Measurements from ENCODE around the gene SMARCD1. TPM values are rescaled to one million over a fixed set of nuclear protein-coding genes. Genes with fewer than 3 reads are reported as not detected.
A peak's percentile ranks its signal among the peaks of the same experiment; 100 is the strongest.

SMARCD1 gene
- polyA plus RNA-seq (ENCODE audit: insufficient read length) = 209 TPM
- long read RNA-seq, donor 1, transcript SMARCD1-202 (13 exons, 3,658 nt) = major isoform, 11 of 36 reads
- long read RNA-seq, donor 1, partial matches to known transcripts = 20 of 36 reads
- long read RNA-seq, donor 1, other reads (novel, unspliced or antisense) = 0 of 36 reads
- long read RNA-seq, donor 2, transcript SMARCD1-202 (13 exons, 3,658 nt) = major isoform, 10 of 28 reads
- long read RNA-seq, donor 2, transcript SMARCD1-204 (4 exons, 587 nt) = minor isoform, 5 of 28 reads
- long read RNA-seq, donor 2, partial matches to known transcripts = 9 of 28 reads
- long read RNA-seq, donor 2, other reads (novel, unspliced or antisense) = 0 of 28 reads
- long read RNA-seq, donor 3, transcript SMARCD1-202 (13 exons, 3,658 nt) = major isoform, 8 of 23 reads
- long read RNA-seq, donor 3, partial matches to known transcripts = 14 of 23 reads
- long read RNA-seq, donor 3, other reads (novel, unspliced or antisense) = 0 of 23 reads
- long read RNA-seq, donor 4, partial matches to known transcripts = 5 of 7 reads
- long read RNA-seq, donor 4, other reads (novel, unspliced or antisense) = 0 of 7 reads
- long read RNA-seq, donor 5, transcript SMARCD1-202 (13 exons, 3,658 nt) = major isoform, 16 of 18 reads
- long read RNA-seq, donor 5, partial matches to known transcripts = 0 of 18 reads
- long read RNA-seq, donor 5, other reads (novel, unspliced or antisense) = 0 of 18 reads
- long read RNA-seq, donor 6, partial matches to known transcripts = 35 of 40 reads
- long read RNA-seq, donor 6, other reads (novel, unspliced or antisense) = 0 of 40 reads
- long read RNA-seq, donor 7, transcript SMARCD1-202 (13 exons, 3,658 nt) = major isoform, 15 of 56 reads
- long read RNA-seq, donor 7, partial matches to known transcripts = 36 of 56 reads
- long read RNA-seq, donor 7, other reads (novel, unspliced or antisense) = 0 of 56 reads
- long read RNA-seq, donor 8, partial matches to known transcripts = 6 of 10 reads
- long read RNA-seq, donor 8, other reads (novel, unspliced or antisense) = 0 of 10 reads

- DNase-seq = peak; percentile 94
These were observed at the start of gene SMARCD1 for GRCh38 chr12:50084775-50085614. Gene SMARCD1 (plus strand): TSS chr12:50085342. CDS start chr12:50085370, 28 bp downstream.

GRCh38 chr12:50038336-50038735 lies 46.8 kb upstream of the SMARCD1 start:
- no peak for DNase-seq

GRCh38 chr12:50039151-50039835 lies 45.8 kb upstream of the SMARCD1 start:
- DNase-seq = peak; percentile 70

GRCh38 chr12:50040657-50041056 lies 44.5 kb upstream of the SMARCD1 start:
- DNase-seq = no peak

- DNase-seq = no peak
These were observed 43.9 kb upstream of the SMARCD1 start for GRCh38 chr12:50041062-50041860.

GRCh38 chr12:50041962-50042361 lies 43.2 kb upstream of the SMARCD1 start:
- DNase-seq = no peak

GRCh38 chr12:50042693-50043092 lies 42.4 kb upstream of the SMARCD1 start:
- no peak for DNase-seq

GRCh38 chr12:50043308-50043707 lies 41.8 kb upstream of the SMARCD1 start:
- no peak for DNase-seq

GRCh38 chr12:50043854-50044253 lies 41.3 kb upstream of the SMARCD1 start:
- DNase-seq = no peak

GRCh38 chr12:50047693-50048250 lies 37.4 kb upstream of the SMARCD1 start:
- no peak for DNase-seq

GRCh38 chr12:50049254-50050118 lies 35.7 kb upstream of the SMARCD1 start:
- DNase-seq = no peak

- no peak for DNase-seq
These were observed 35.1 kb upstream of the SMARCD1 start for GRCh38 chr12:50050119-50050385.

- no peak for DNase-seq
These were observed 34.6 kb upstream of the SMARCD1 start for GRCh38 chr12:50050410-50051098.

- no peak for DNase-seq
These were observed 33.9 kb upstream of the SMARCD1 start for GRCh38 chr12:50051101-50051806.

GRCh38 chr12:50052544-50052943 lies 32.6 kb upstream of the SMARCD1 start:
- DNase-seq = no peak

GRCh38 chr12:50052964-50053363 lies 32.2 kb upstream of the SMARCD1 start:
- no peak for DNase-seq

GRCh38 chr12:50053583-50053982 lies 31.6 kb upstream of the SMARCD1 start:
- no peak for DNase-seq

Data from left kidney (tissue), 8 donors.